ENCODE measurements around the gene SPG7. TPM values are rescaled to one million over a fixed set of nuclear protein-coding genes. Genes with fewer than 3 reads are reported as not detected.
A peak's percentile ranks its signal among the peaks of the same experiment; 100 is the strongest.

The SPG7 gene
- total and polyA plus RNA-seq, 9 of the 15 experiments (the other 6 are each of a cell fraction or from before 2014, with no cell fraction given) = 5.8 to 89.1 (median 49.4) TPM

DNA sequence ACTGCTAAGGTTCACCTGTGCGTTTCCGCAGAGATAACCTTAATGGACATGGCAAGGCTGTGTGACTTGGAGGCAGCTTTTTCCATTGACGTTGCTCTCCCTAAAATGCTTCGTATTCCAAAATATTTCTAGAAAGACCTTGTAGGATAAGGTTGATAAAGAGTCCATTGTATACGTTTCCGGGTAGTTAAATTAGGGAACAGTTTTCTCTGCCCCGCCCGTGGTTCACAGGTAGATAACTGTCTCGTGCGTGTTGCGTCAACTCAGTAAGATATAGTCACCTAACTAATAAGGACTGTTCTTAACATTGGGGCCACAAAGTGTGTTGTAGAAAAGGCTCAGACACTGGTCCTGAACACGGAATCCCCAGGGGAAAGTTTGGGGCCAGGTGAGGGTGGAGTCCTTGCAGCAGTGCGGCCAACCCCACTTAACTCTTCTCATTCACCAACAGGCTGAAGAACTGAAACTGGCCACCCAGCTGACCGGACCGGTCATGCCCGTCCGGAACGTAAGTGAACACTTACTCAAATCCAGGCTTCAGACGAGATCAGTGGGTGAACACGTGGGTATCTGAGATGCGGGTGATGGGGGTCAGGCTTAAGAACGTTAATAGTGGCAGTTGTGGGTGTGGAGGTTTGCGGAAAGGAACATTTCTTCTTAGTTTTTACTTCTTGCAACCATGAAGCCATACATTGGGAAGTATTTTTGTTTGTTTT lies 53.8 kb downstream of the SPG7 start (continued):
- TF ChIP-seq BHLHE40 (IDR thresholded peaks at IDR 0.05; ENCODE audit: low read length) = 0 out of 2 replicates have a peak, but pooled peaks have one; percentile 22
- no peak for TF ChIP-seq CREBBP (IDR thresholded peaks at IDR 0.05; ENCODE audit: low read depth, low read length)
- TF ChIP-seq TBP (optimal IDR thresholded peaks at IDR 0.05; ENCODE audit: low read depth, low read length) = no peak
- no peak for TF ChIP-seq ZNF212 (CRISPR knock-in tag; IDR thresholded peaks at IDR 0.05)
- no peak for TF ChIP-seq TOE1 (IDR thresholded peaks at IDR 0.05; ENCODE audit: borderline replicate concordance)
- TF ChIP-seq TOE1 (CRISPR knock-in tag; IDR thresholded peaks at IDR 0.05; ENCODE audit: borderline replicate concordance, low read depth) = no peak
- TF ChIP-seq SRSF9 (IDR thresholded peaks at IDR 0.05; ENCODE audit: borderline replicate concordance, low read depth, low read length) = no peak
- TF ChIP-seq ZKSCAN8 (CRISPR knock-in tag; IDR thresholded peaks at IDR 0.05) = no peak
- no peak for TF ChIP-seq ZNF318 (IDR thresholded peaks at IDR 0.05; ENCODE audit: borderline replicate concordance in 1 of 2, low read depth in 1 of 2)
- no peak for TF ChIP-seq SRSF7 (optimal IDR thresholded peaks at IDR 0.05; ENCODE audit: low read depth, low read length)
- TF ChIP-seq RNF219 (CRISPR knock-in tag; IDR thresholded peaks at IDR 0.05) = no peak
- no peak for TF ChIP-seq ZNF766 (CRISPR knock-in tag; conservative IDR thresholded peaks at IDR 0.05)
- TF ChIP-seq ZNF408 (CRISPR knock-in tag; IDR thresholded peaks at IDR 0.05; ENCODE audit: low read depth) = no peak
- TF ChIP-seq HNRNPUL1 (IDR thresholded peaks at IDR 0.05; ENCODE audit: low read length) = no peak
- TF ChIP-seq NFATC3 (IDR thresholded peaks at IDR 0.05) = no peak
- peak in 1 of 2 experiments; percentile 57 for TF ChIP-seq MNT (conservative IDR thresholded peaks at IDR 0.05)
